PC-3 (cell line): ENCODE data around the gene CFAP20DC. TPM values are rescaled to one million over a fixed set of nuclear protein-coding genes. Genes with fewer than 3 reads are reported as not detected.
"Not testable (repeated sequence)": the region's sequence is repeated elsewhere in the genome, so short reads cannot be mapped to it uniquely, and the experiment has no call there.

ENCODE experiments used
- ATAC-seq: fragments of 200-7000 bp; cut with Tn5 transposase; 2 replicates; pipeline ENCODE4 v1.9.1; 2020; ENCODE audit warnings: mild to moderate bottlenecking, moderate library complexity
- BruUV-seq: library from RNA; stranded (reverse); fragments of 400-500 nt; replicated peaks from 2 replicates; lab custom pipeline; 2021; lab: Mats Ljungman, UMichigan
- CTCF ChIA-PET: fragments of 300-600 bp; sonication (Branson Sonifier 250); formaldehyde crosslinking; loops from one replicate; lab custom pipeline; 2022; ENCODE audit warnings: antibody characterized with exemption; lab: Charles Lee
- POLR2A ChIA-PET: fragments of 300-600 bp; sonication (Branson Sonifier 250); formaldehyde crosslinking; loops from one replicate; lab custom pipeline; 2022; ENCODE audit warnings: antibody characterized with exemption; ENCODE audit not compliant: unreplicated experiment; lab: Charles Lee
- DNase-seq: peaks from one replicate; pipeline ENCODE4 v3.0.0-alpha.2; 2015
- H2AFZ ChIP-seq: fragments of 300-600 bp; sonication (generic); 2 replicates; pipeline ENCODE4 v1.6.0; 2016; ENCODE audit warnings: antibody characterized with exemption, low read length
- H3F3A ChIP-seq: fragments of 300-600 bp; sonication (generic); one replicate; pipeline ENCODE4 v1.6.0; 2017; ENCODE audit warnings: antibody characterized with exemption, low read length, control low read depth, mild to moderate bottlenecking; ENCODE audit not compliant: unreplicated experiment
- H3K27ac ChIP-seq: fragments of 300-600 bp; sonication (generic); 2 replicates; pipeline ENCODE4 v1.5.1; 2016; ENCODE audit warnings: mild to moderate bottlenecking, low read length
- H3K27me3 ChIP-seq: fragments of 300-600 bp; sonication (generic); 2 replicates; pipeline ENCODE4 v1.6.1; 2016; ENCODE audit warnings: low read length, mixed read lengths
- H3K36me3 ChIP-seq: fragments of 300-600 bp; sonication (generic); 2 replicates; pipeline ENCODE4 v1.6.1; 2016; ENCODE audit warnings: low read depth, mixed run types, low read length, mixed read lengths
- H3K4me1 ChIP-seq: fragments of 300-600 bp; sonication (generic); 2 replicates; pipeline ENCODE4 v1.5.1; 2016; ENCODE audit warnings: low read length; ENCODE audit not compliant: insufficient read depth
- H3K4me2 ChIP-seq: fragments of 300-600 bp; sonication (generic); 2 replicates; pipeline ENCODE4 v1.6.0; 2016; ENCODE audit warnings: low read length
- H3K4me3 ChIP-seq: fragments of 300-600 bp; sonication (generic); 2 replicates; pipeline ENCODE4 v1.5.1; 2016; ENCODE audit warnings: mild to moderate bottlenecking, low read length, mixed read lengths
- H3K79me2 ChIP-seq: fragments of 300-600 bp; sonication (generic); 2 replicates; pipeline ENCODE4 v1.6.1; 2017; ENCODE audit warnings: low read length, mixed read lengths
- H3K9ac ChIP-seq: fragments of 300-600 bp; sonication (generic); 2 replicates; pipeline ENCODE4 v1.6.0; 2016; ENCODE audit warnings: mild to moderate bottlenecking, low read length
- H3K9me2 ChIP-seq: fragments of 300-600 bp; sonication (generic); replicated peaks from 2 replicates; pipeline ENCODE4 v1.6.1; 2016; ENCODE audit warnings: mixed run types, low read length, mixed read lengths
- H3K9me3 ChIP-seq: fragments of 300-600 bp; sonication (generic); 2 replicates; pipeline ENCODE4 v1.6.1; 2016; ENCODE audit warnings: low read length, mixed read lengths
- H4K20me1 ChIP-seq: fragments of 300-600 bp; sonication (generic); 2 replicates; pipeline ENCODE4 v1.6.1; 2016; ENCODE audit warnings: low read length, mixed read lengths
- EZH2 ChIP-seq: fragments of 300-600 bp; sonication (generic); IDR thresholded peaks from one replicate; pipeline ENCODE4 v1.6.1; 2017; ENCODE audit warnings: antibody characterized with exemption, mild to moderate bottlenecking, low read length; ENCODE audit not compliant: unreplicated experiment
- EZH2phosphoT487 ChIP-seq: fragments of 300-600 bp; sonication (generic); IDR thresholded peaks from 2 replicates; pipeline ENCODE4 v1.6.1; 2018; ENCODE audit warnings: mild to moderate bottlenecking, antibody characterized with exemption, low read length, borderline replicate concordance
- intact Hi-C: fragments of 100-400 bp; cut with micrococcal nuclease; formaldehyde crosslinking; loops from 2 replicates; pipeline ENCODE4 v1.9.0; 2023
- total RNA-seq: library from RNA; depleted of rRNA; stranded (reverse); fragments of >200 nt; gene quantifications from 2 replicates; pipeline ENCODE4 v1.2.3, GENCODE V29; 2014
- TF ChIP-seq, protein P1 (sequence below): fragments of 300-600 bp; sonication (generic); conservative IDR thresholded peaks from 2 replicates; pipeline ENCODE4 v1.5.1; 2017; ENCODE audit warnings: antibody characterized with exemption, low read depth, mild to moderate bottlenecking, low read length

CFAP20DC gene
- total RNA-seq, 1 experiment from 2014 or later: 15.4 TPM

GRCh38 chr3:58892526-58892925 lies 157.3 kb downstream of the CFAP20DC start:
- ATAC-seq, H3K9me2 ChIP-seq, H3K36me3 ChIP-seq, H4K20me1 ChIP-seq, BruUV-seq, H3K27me3 ChIP-seq, CTCF ChIA-PET, DNase-seq, H3K79me2 ChIP-seq, H3K9me3 ChIP-seq, H3K4me3 ChIP-seq, H3K4me2 ChIP-seq, H3K9ac ChIP-seq, H3K27ac ChIP-seq, POLR2A ChIA-PET, H2AFZ ChIP-seq, intact Hi-C loops, H3F3A ChIP-seq, H3K4me1 ChIP-seq: not testable (repeated sequence)

- H2AFZ ChIP-seq: no peak overlapping the region
- no peak overlapping the region for H3K4me3 ChIP-seq
- peak overlapping the region; percentile 1; the same call in 1 of the 2 replicates for H3K4me2 ChIP-seq
- no peak overlapping the region for H3K27ac ChIP-seq
- no peaks in the 10 kb centered on the region for H3K9me3 ChIP-seq
- peak; percentile 31 for DNase-seq
- POLR2A ChIA-PET: interaction anchor here (0.7 kb wide), 1 partner anchor 13 kb away, joined by 4 read pairs; no protein-coding TSS in a partner anchor
- CTCF ChIA-PET: no interaction called here
- H3K9ac ChIP-seq: no peak overlapping the region
- H4K20me1 ChIP-seq: no peaks in the 10 kb centered on the region
- intact Hi-C loops: loop anchor here (2.0 kb wide), 1 partner anchor 13 kb away; no protein-coding TSS in a partner anchor
- H3K79me2 ChIP-seq: no peaks in the 10 kb centered on the region
- H3K4me1 ChIP-seq: peaks cover 10% of the 10 kb centered on the region
- H3K36me3 ChIP-seq: no peaks in the 10 kb centered on the region
- no peaks in the 10 kb centered on the region for H3F3A ChIP-seq
- no peaks in the 10 kb centered on the region for H3K27me3 ChIP-seq
- TF ChIP-seq EZH2phosphoT487: no peak
- peak; percentile 93 for ATAC-seq
- H3K9me2 ChIP-seq: no peaks in the 10 kb centered on the region
- BruUV-seq: no TSS peak
These were observed 161.7 kb downstream of the CFAP20DC start for GRCh38 chr3:58888087-58888486.

- DNase-seq (no peak), ATAC-seq (no peak)
- Histone ChIP-seq H3K9ac (no peak overlapping the region), H3K27me3 (no peaks in the 10 kb centered on the region), H3K4me3 (no peak overlapping the region), H3F3A (no peaks in the 10 kb centered on the region), H3K4me1 (peaks cover 19% of the 10 kb centered on the region), H3K27ac (no peak overlapping the region), H3K9me2 (no peaks in the 10 kb centered on the region), H2AFZ (no peak overlapping the region), H3K36me3 (no peaks in the 10 kb centered on the region), H3K9me3 (no peaks in the 10 kb centered on the region), H3K79me2 (no peaks in the 10 kb centered on the region), H4K20me1 (no peaks in the 10 kb centered on the region), H3K4me2 (no peak overlapping the region)
- intact Hi-C loops: no loop called here
- TF ChIP-seq, protein P1, sequence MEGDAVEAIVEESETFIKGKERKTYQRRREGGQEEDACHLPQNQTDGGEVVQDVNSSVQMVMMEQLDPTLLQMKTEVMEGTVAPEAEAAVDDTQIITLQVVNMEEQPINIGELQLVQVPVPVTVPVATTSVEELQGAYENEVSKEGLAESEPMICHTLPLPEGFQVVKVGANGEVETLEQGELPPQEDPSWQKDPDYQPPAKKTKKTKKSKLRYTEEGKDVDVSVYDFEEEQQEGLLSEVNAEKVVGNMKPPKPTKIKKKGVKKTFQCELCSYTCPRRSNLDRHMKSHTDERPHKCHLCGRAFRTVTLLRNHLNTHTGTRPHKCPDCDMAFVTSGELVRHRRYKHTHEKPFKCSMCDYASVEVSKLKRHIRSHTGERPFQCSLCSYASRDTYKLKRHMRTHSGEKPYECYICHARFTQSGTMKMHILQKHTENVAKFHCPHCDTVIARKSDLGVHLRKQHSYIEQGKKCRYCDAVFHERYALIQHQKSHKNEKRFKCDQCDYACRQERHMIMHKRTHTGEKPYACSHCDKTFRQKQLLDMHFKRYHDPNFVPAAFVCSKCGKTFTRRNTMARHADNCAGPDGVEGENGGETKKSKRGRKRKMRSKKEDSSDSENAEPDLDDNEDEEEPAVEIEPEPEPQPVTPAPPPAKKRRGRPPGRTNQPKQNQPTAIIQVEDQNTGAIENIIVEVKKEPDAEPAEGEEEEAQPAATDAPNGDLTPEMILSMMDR: no peak
- TF ChIP-seq EZH2phosphoT487 (no peak), EZH2 (no peak)
- POLR2A ChIA-PET: interaction anchor here (0.7 kb wide), 1 partner anchor 424 kb away, joined by 3 read pairs; no protein-coding TSS in a partner anchor
- CTCF ChIA-PET: no interaction called here
- no TSS peak for BruUV-seq
These were observed 165.4 kb downstream of the CFAP20DC start for GRCh38 chr3:58884453-58884852.

DNA sequence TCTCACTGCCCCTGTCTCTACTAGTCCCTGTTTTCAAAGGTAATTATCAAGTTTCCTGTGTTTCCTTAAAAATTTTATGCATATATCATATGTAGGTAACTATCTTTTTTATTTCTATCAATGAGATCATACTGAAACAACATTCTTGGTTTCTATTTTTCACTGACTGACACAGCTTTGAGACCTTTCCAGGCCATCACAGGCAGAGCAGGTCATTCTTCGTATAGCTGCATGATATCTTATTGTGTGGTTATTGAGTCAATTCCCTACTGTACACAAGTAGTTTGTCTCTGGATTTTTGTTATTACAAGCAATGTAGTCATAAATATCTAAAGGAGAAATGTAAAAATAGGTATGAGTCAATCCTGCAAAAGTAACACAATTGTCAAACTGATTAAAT lies 169.6 kb downstream of the CFAP20DC start:
- Histone ChIP-seq H3K36me3 (no peaks in the 10 kb centered on the region), H3K27ac (peak overlapping the region; percentile 50; the same call in 1 of the 2 replicates), H3F3A (peaks cover 4% of the 10 kb centered on the region), H3K9ac (no peak overlapping the region), H2AFZ (no peak overlapping the region), H3K4me3 (no peak overlapping the region), H3K4me1 (peaks cover 27% of the 10 kb centered on the region), H3K9me3 (no peaks in the 10 kb centered on the region), H3K9me2 (no peaks in the 10 kb centered on the region), H3K79me2 (no peaks in the 10 kb centered on the region), H3K27me3 (no peaks in the 10 kb centered on the region), H4K20me1 (no peaks in the 10 kb centered on the region), H3K4me2 (peak overlapping the region; percentile 23; the same call in 1 of the 2 replicates)
- peak; percentile 86 for ATAC-seq
- ChIA-PET POLR2A (no interaction called here), CTCF (no interaction called here)
- intact Hi-C loops: no loop called here
- peak; percentile 64 for DNase-seq
- TF ChIP-seq EZH2phosphoT487 (no peak), EZH2 (no peak)
- TF ChIP-seq, protein P1: no peak
- no TSS peak for BruUV-seq
